Fibroblast of villous mesenchyme (primary cell): ENCODE measurements around the gene NFATC2. TPM values are rescaled to one million over a fixed set of nuclear protein-coding genes. Genes with fewer than 3 reads are reported as not detected.

Experiments
- DNase-seq: peaks from one replicate; pipeline ENCODE4 v3.0.0-alpha.2; 2010; ENCODE audit warnings: low read depth
- H3K4me3 ChIP-seq: 2 replicates; pipeline ENCODE4 v1.5.1; 2011; ENCODE audit warnings: low read depth, mild to moderate bottlenecking, low read length
- CTCF ChIP-seq: IDR thresholded peaks from 2 replicates; pipeline ENCODE4 v1.5.1; 2012; ENCODE audit warnings: low read depth, mild to moderate bottlenecking, low read length; ENCODE audit not compliant: insufficient read depth
- total RNA-seq: library from RNA; depleted of rRNA; stranded (reverse); fragments of >200 nt; gene quantifications from 2 replicates; pipeline ENCODE4 v1.2.3, GENCODE V29; 2012

NFATC2 gene
- total RNA-seq, 1 donor: under 0.01 TPM

DNA sequence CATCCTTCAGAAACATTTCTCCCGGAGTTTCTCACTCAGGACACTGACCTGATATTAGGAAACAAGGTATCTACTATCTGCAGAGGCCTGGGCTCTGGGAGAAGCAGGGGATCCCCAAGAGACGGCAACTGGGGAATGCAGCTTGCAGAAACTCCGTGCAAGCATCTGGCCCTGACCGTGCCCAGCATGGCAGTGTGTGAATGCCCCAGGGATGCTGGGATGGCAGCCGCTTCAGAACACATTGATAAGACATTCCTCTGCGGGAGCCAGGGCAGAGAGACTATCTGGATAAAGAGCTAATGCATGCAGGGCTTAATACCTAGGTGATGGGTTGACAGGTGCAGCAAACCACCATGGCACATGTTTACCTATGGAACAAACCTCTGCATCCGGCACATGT lies 55.4 kb downstream of the NFATC2 start:
- no peak for DNase-seq
- TF ChIP-seq CTCF: no peak
- no peak overlapping the region for H3K4me3 ChIP-seq

- no peak overlapping the region for H3K4me3 ChIP-seq
- DNase-seq: peak; percentile 18
- no peak for TF ChIP-seq CTCF
Measured at GRCh38 chr20:51486197-51487005, 56.1 kb downstream of the NFATC2 start.

DNA sequence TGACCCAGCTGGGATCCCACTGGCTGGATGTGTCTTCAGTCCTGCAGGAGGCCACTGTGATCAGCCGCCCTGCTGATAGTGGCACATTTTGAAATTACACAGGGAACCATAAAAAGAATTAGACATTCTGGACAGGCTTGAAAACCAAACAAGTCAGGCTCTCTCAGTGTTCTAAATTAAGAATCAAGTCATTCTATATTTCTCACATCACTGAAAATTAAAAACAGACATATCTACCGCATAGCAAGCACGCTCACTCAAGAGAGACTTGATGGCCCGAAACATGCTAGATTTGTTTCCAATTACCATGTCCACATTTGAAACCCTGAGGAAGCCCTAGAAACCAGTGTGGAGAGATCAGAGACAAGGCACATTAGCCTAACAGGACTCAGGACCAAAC lies 57.7 kb downstream of the NFATC2 start:
- H3K4me3 ChIP-seq: no peak overlapping the region
- DNase-seq: no peak
- TF ChIP-seq CTCF: no peak

DNA sequence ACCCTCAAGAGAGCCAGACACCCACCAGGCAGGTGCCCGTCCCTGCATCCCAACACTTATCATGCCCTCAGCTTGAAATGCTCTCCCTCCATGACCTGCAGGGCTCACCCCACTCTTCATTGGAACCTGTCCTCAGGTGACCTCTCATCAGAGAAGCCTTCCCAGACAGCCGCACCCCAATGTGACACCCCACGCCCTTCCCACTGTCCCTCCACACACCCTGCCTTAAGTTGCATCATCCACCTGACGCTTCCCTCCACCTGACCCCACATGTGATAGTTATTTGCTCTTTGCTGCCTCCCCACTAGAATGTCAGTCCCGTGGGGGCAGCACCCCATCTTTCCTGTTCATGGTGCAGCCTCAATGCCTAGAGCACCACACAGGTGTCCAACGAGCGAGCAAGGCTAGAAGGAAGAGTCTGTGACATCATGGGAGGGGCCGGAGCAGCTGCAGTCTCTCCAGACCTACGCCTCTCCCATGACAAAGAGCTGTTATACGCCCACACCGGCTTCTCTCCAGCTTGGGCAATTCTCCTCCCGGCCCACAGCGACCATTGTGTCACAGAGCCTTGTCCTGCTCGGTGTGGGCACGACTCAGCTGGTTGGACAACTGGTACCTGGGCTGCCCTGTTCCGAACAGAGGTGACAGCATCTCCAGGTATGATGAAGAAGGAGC lies 58.2 kb downstream of the NFATC2 start:
- no peak for DNase-seq
- H3K4me3 ChIP-seq: no peak overlapping the region
- TF ChIP-seq CTCF: no peak

- no peak overlapping the region for H3K4me3 ChIP-seq
- no peak for TF ChIP-seq CTCF
Measured at GRCh38 chr20:51482836-51483473, 59.6 kb downstream of the NFATC2 start.

GRCh38 chr20:51481341-51481914 lies 61.1 kb downstream of the NFATC2 start:
- DNase-seq: no peak
- TF ChIP-seq CTCF: no peak
- H3K4me3 ChIP-seq: no peak overlapping the region

More at GRCh38 chr20:51482836-51483473, 59.6 kb downstream of the NFATC2 start:
- no peak for DNase-seq
